ENCODE data around the gene IFT122. TPM values are rescaled to one million over a fixed set of nuclear protein-coding genes. Genes with fewer than 3 reads are reported as not detected.
"Not testable (repeated sequence)": the region's sequence is repeated elsewhere in the genome, so short reads cannot be mapped to it uniquely, and the experiment has no call there.

Gene IFT122
- total RNA-seq, 1 donor from 2014 or later: 17.7 TPM

GRCh38 chr3:129474984-129475804 lies 35.2 kb downstream of the IFT122 start:
- no peak overlapping the region for H3K27ac Mint-ChIP-seq (ENCODE audit: unreplicated experiment)
- peaks cover 4% of the 10 kb centered on the region for H3K4me1 Mint-ChIP-seq (ENCODE audit: low read depth, unreplicated experiment)
- H3K36me3 Mint-ChIP-seq (ENCODE audit: low read depth, unreplicated experiment): peaks cover 19% of the 10 kb centered on the region
- Histone ChIP-seq H3K79me2 (ENCODE audit: insufficient read depth, low read length) (no peaks in the 10 kb centered on the region), H3K9ac (ENCODE audit: low read length) (no peak overlapping the region), H3K4me1 (ENCODE audit: insufficient read depth, low read length) (peaks cover 7% of the 10 kb centered on the region), H4K20me1 (ENCODE audit: insufficient read depth, low read length) (no peaks in the 10 kb centered on the region), H3K4me2 (ENCODE audit: low read length) (no peak overlapping the region), H2AFZ (ENCODE audit: low read depth, low read length) (no peak overlapping the region), H3K9me3 (ENCODE audit: insufficient read depth, low read depth, low read length) (no peaks in the 10 kb centered on the region), H3K27ac (ENCODE audit: low read depth, low read length) (no peak overlapping the region), H3K4me3 (ENCODE audit: insufficient read depth, low read depth, low read length) (no peak overlapping the region), H3K27me3 (ENCODE audit: insufficient read depth, low read length) (no peaks in the 10 kb centered on the region), H3K36me3 (ENCODE audit: insufficient read depth, low read length) (peaks cover 14% of the 10 kb centered on the region)
- TF ChIP-seq CTCF (IDR thresholded peaks at IDR 0.05; ENCODE audit: insufficient read depth, low read depth, low read length) (no peak), EZH2 (IDR thresholded peaks at IDR 0.05; ENCODE audit: insufficient read depth, low read length) (no peak)
- H3K4me3 Mint-ChIP-seq (ENCODE audit: unreplicated experiment): no peak overlapping the region
- FAIRE-seq (no peak), DNase-seq (ENCODE audit: low read depth) (peak; percentile 30)
- no peaks in the 10 kb centered on the region for H3K9me3 Mint-ChIP-seq (ENCODE audit: unreplicated experiment)
- no peaks in the 10 kb centered on the region for H3K27me3 Mint-ChIP-seq (ENCODE audit: low read depth, unreplicated experiment)

GRCh38 chr3:129475863-129476262 lies 35.8 kb downstream of the IFT122 start:
- Mint-ChIP-seq H3K27ac (ENCODE audit: unreplicated experiment) (no peak overlapping the region), H3K9me3 (ENCODE audit: unreplicated experiment) (no peaks in the 10 kb centered on the region), H3K4me3 (ENCODE audit: unreplicated experiment) (no peak overlapping the region), H3K36me3 (ENCODE audit: low read depth, unreplicated experiment) (peaks cover 19% of the 10 kb centered on the region), H3K27me3 (ENCODE audit: low read depth, unreplicated experiment) (no peaks in the 10 kb centered on the region), H3K4me1 (ENCODE audit: low read depth, unreplicated experiment) (peaks cover 4% of the 10 kb centered on the region)
- Histone ChIP-seq H3K4me2 (ENCODE audit: low read length) (no peak overlapping the region), H3K79me2 (ENCODE audit: insufficient read depth, low read length) (no peaks in the 10 kb centered on the region), H3K36me3 (ENCODE audit: insufficient read depth, low read length) (peaks cover 16% of the 10 kb centered on the region), H3K9ac (ENCODE audit: low read length) (no peak overlapping the region), H4K20me1 (ENCODE audit: insufficient read depth, low read length) (no peaks in the 10 kb centered on the region), H3K4me1 (ENCODE audit: insufficient read depth, low read length) (peaks cover 8% of the 10 kb centered on the region), H2AFZ (ENCODE audit: low read depth, low read length) (no peak overlapping the region), H3K9me3 (ENCODE audit: insufficient read depth, low read depth, low read length) (no peaks in the 10 kb centered on the region), H3K27me3 (ENCODE audit: insufficient read depth, low read length) (no peaks in the 10 kb centered on the region), H3K4me3 (ENCODE audit: insufficient read depth, low read depth, low read length) (no peak overlapping the region), H3K27ac (ENCODE audit: low read depth, low read length) (no peak overlapping the region)
- TF ChIP-seq EZH2 (IDR thresholded peaks at IDR 0.05; ENCODE audit: insufficient read depth, low read length) (no peak), CTCF (IDR thresholded peaks at IDR 0.05; ENCODE audit: insufficient read depth, low read depth, low read length) (no peak)
- DNase-seq (ENCODE audit: low read depth) (no peak), FAIRE-seq (no peak)

- H3K27me3 ChIP-seq (ENCODE audit: insufficient read depth, low read length): no peaks in the 10 kb centered on the region
- H3K36me3 ChIP-seq (ENCODE audit: insufficient read depth, low read length): peaks cover 11% of the 10 kb centered on the region
- peaks cover 10% of the 10 kb centered on the region for H3K4me1 Mint-ChIP-seq (ENCODE audit: low read depth, unreplicated experiment)
- TF ChIP-seq CTCF (IDR thresholded peaks at IDR 0.05; ENCODE audit: insufficient read depth, low read depth, low read length) (no peak), EZH2 (IDR thresholded peaks at IDR 0.05; ENCODE audit: insufficient read depth, low read length) (no peak)
- H3K4me2 ChIP-seq (ENCODE audit: low read length): no peak overlapping the region
- peaks cover 19% of the 10 kb centered on the region for H3K36me3 Mint-ChIP-seq (ENCODE audit: low read depth, unreplicated experiment)
- H3K9me3 Mint-ChIP-seq (ENCODE audit: unreplicated experiment): no peaks in the 10 kb centered on the region
- DNase-seq (ENCODE audit: low read depth): no peak
- no peaks in the 10 kb centered on the region for H3K27me3 Mint-ChIP-seq (ENCODE audit: low read depth, unreplicated experiment)
- no peak for FAIRE-seq
- H3K9me3 ChIP-seq (ENCODE audit: insufficient read depth, low read depth, low read length): no peaks in the 10 kb centered on the region
- H3K4me3 Mint-ChIP-seq (ENCODE audit: unreplicated experiment): no peak overlapping the region
- H3K27ac Mint-ChIP-seq (ENCODE audit: unreplicated experiment): no peak overlapping the region
- H3K4me3 ChIP-seq (ENCODE audit: insufficient read depth, low read depth, low read length): no peak overlapping the region
- no peak overlapping the region for H2AFZ ChIP-seq (ENCODE audit: low read depth, low read length)
- H3K9ac ChIP-seq (ENCODE audit: low read length): no peak overlapping the region
- no peaks in the 10 kb centered on the region for H3K79me2 ChIP-seq (ENCODE audit: insufficient read depth, low read length)
- no peak overlapping the region for H3K27ac ChIP-seq (ENCODE audit: low read depth, low read length)
- H3K4me1 ChIP-seq (ENCODE audit: insufficient read depth, low read length): peaks cover 15% of the 10 kb centered on the region
- H4K20me1 ChIP-seq (ENCODE audit: insufficient read depth, low read length): no peaks in the 10 kb centered on the region
These were observed 36.6 kb downstream of the IFT122 start for GRCh38 chr3:129476586-129476985.

GRCh38 chr3:129481225-129481765 lies 41.3 kb downstream of the IFT122 start:
- Histone ChIP-seq H3K4me2 (ENCODE audit: low read length) (peak overlapping the region; percentile 54), H3K27ac (ENCODE audit: low read depth, low read length) (peak overlapping the region; percentile 53), H3K4me1 (ENCODE audit: insufficient read depth, low read length) (peaks cover 28% of the 10 kb centered on the region), H3K36me3 (ENCODE audit: insufficient read depth, low read length) (peaks cover 11% of the 10 kb centered on the region), H3K9ac (ENCODE audit: low read length) (peak overlapping the region; percentile 15)
- H3K4me3 Mint-ChIP-seq (ENCODE audit: unreplicated experiment); DNase-seq (ENCODE audit: low read depth); H2AFZ ChIP-seq (ENCODE audit: low read depth, low read length); H3K27ac Mint-ChIP-seq (ENCODE audit: unreplicated experiment); H3K27me3 Mint-ChIP-seq (ENCODE audit: low read depth, unreplicated experiment); H3K9me3 ChIP-seq (ENCODE audit: insufficient read depth, low read depth, low read length); FAIRE-seq; H3K9me3 Mint-ChIP-seq (ENCODE audit: unreplicated experiment); H3K79me2 ChIP-seq (ENCODE audit: insufficient read depth, low read length); H3K4me3 ChIP-seq (ENCODE audit: insufficient read depth, low read depth, low read length); H4K20me1 ChIP-seq (ENCODE audit: insufficient read depth, low read length); H3K27me3 ChIP-seq (ENCODE audit: insufficient read depth, low read length): not testable (repeated sequence)
- Mint-ChIP-seq H3K36me3 (ENCODE audit: low read depth, unreplicated experiment) (peaks cover 23% of the 10 kb centered on the region), H3K4me1 (ENCODE audit: low read depth, unreplicated experiment) (peaks cover 26% of the 10 kb centered on the region)
